IPS-NIHi7 (cell line): ENCODE results near the gene MRPS23.
A peak's percentile ranks its signal among the peaks of the same experiment; 100 is the strongest.

ENCODE experiments used
- DNase-seq: peaks from one replicate; pipeline ENCODE4 v3.0.0; 2012; ENCODE audit warnings: mixed read lengths; ENCODE audit errors: extremely low spot score

The MRPS23 gene

DNA sequence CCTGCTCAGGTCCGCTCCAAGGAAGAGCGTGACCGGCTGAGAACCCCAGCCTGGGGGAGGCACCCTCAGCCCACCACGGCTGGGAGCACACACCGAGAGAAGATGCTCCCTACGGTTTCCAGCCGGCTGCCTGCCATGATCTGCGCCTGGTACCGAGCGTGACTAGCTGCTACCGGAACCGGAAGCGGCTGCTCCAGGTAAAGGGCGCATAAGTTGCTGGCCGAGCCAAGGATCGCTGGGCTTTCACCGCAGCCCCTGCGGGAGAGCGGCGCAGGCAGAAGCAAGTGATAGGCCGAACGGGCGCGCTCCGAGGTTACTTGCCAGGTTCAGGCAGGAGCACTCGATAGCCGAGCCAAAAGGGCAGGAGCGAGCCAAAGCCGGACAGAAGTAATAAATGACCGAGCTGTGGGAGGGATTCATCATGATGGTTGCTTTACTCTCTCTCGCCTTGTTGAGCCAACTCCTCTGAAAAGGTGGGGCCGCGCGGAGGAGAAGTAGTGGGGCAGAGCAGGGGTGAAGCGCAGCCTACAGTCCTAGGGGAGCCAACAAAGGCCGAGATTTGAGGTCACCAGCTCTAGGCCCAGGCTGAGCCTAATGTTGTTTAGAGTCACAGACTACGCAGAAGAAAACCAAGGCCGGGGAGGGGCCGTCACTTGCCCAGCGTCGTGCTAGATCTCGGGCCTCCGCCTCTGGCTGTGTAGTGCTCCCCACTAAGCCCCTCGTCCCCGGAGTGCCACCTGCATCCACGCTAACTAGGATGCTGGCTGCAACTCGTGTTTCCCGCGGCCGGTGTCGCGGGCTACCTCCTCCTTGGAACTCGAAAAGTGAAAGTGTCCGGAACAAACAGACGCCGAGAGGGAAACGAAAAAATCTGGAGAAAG, at the start of gene MRPS23:
MRPS23 (minus strand) TSS at position 171 of the 881 bp plus-strand sequence; CDS start at position 137, 34 bp downstream.
- DNase-seq = peak; percentile 95

DNA sequence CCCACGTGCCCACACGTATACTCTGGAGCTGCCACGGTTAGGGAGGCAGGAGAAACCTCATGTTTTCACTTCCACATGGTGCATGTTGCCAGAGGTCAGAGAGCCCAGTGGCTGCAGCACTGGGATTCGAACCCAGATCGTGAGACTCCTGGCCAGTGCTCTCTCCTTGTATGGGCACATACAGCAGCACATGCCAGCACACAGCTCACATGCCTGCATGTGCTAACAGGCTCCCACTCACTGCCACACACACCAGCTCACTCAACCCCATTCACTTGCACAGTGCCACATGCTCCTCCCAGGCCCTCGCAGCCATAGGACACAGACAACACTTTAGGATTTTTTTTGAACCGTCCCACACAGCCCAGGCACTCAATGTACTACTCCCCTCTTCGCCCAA, 49.5 kb upstream of the MRPS23 start:
- no peak for DNase-seq

DNA sequence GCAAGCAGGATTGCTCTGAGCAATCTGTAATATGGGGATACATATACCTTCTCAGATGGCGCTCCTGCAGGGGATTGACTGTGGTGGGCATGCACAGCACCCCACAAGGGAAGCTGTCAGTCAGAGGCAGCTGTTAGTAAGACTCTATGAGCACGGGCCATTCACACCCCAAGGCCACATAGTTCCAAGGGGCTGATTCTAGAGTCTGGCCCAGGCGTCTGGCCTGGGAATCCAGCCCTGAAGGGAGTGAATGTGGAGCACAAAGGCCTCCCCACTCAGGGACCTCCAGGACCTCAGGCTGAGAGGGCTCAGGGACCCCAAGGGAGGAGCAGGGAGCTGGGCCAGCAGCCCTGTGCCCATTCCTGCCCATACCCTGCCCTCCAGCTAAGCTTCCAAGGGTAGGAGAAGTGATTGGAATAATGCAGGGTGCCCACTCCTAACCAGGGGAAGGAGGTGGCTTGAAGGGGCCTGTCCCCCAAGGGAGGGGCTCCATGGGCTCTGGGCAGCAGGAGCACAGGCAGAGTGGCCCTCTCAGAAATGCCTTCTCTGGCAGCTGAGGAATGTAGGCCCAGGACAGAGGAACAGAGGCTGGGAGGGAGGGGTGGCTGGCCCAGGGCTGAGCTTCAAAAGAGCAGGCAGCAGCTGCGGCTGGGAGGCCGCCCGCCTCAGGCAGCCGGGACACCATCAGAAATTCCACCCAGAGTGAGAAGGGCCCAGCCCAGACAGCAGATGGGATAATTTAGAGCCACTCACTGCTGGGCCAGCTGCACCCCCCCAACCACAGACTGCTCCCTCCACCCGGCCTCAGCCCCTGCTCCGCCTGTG, 48.9 kb upstream of the MRPS23 start:
- peak; percentile 82 for DNase-seq

DNA sequence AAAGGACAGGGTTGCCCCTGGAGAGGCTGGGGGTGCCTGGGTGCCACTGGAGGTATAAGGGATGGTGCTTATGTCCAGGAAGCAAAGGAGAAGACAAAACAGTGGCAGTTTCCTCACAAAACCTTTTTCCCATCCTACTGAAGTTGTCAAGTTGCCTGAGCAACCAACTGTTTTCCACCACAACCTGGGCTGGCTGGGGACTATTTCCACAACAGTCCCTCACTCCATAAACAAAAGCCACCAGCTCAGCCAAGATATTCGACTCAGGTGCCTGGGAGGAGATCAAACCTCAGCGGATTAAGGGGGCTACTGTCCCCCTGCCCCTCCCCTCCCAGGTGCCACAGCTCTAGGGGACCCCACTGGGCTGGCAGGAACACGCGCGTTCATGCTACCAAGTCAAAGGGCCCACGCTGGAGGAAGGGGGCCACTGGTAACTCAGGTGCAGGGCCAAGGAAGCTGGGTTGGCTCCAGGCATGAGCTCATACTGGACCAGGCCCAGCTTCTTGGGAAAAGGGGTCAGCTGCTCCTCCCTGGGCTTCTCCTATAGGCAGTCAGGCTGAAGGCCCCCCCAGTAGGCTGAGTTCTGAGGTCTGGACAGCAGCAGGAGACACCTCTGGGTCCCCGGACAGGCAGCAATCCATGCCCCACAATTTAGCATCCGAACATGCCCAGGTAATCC, 45.7 kb upstream of the MRPS23 start:
- no peak for DNase-seq

DNA sequence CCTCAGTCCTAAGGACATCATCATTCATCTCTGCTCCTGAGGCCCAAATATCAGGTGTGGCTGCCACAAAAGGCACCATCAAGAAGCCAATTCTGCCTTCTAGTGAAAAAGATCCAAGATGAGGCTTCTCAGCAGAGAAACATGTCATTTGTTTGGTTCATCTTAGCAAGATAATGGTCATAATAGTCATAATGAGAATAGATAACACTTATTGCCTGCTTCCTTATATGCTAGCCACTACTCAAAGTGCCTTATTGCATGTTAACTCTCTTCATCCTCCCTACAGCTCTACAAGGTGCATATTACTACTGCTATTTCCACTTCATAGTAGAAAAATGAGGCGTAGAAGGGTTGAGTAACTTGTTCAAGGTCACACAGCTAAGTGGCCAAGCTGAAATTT, 45.0 kb upstream of the MRPS23 start:
- DNase-seq = no peak

DNA sequence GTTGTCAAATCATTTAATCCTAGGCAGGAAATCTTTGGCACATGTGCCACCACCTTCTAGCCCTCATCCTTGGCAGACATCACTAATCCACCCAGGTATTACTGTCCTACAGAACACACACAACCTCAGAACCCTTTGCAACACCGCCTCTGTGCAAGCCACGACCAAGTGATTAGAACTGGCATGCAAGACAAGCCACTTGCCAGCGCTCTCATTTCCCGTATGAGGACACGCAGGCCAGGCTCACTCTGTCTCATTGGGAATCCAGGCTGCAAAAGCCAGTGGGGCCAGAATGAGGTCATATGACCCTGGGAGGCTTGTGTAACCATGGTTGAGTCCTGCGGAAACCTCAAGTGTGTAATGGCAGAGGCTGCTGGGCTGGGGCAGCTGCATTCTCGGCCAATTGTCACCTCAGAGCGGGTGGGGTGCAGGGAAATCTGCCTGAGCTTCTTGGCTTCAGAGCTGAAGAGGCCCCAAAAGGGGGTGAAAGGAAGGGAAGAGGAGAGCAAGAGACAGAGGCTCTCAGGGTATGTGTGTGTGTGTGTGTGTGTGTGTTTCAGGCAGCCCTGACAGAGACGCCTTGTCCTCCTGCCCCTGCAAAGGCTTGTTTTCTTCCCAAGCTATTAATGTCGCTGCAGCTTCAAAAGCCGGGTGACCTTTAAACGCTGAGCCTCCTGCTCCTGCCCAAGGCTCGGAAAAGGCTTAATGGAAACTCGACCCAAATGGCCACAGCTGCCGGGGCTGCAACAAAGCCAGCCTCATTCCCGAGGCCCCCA, 43.2 kb upstream of the MRPS23 start:
- peak; percentile 56 for DNase-seq

DNA sequence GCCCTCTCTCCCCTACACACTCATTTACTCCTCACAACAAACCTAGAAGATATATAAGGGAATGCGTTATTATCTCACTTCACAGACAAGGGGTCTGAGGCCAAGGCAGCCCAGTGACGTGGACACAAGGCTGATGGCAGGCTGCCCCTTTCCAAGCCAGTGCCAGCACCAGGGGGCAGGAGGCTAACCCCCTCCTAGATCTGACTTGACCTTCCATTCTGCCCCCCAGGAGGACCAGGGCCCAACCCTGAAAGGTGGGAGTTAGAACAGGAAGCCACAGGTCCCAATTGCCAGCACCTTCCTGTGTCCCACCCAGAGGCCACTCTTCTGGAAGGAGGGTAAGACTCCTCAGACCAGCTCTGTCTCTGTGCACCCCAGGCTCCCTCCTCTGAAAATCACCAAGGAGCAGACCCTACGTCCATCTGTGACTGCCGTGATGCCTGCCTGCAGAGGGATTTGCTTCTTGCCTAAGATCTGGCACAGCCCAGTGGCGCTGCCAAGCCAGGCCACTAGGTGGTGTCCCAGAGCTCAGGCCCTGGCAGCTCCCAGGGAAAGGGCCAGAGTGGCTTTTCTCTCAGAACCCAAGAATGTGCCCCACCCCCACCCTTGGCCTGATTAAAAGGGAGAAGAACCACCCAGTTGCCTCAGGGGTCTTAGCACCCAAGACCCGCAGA, 42.4 kb upstream of the MRPS23 start:
- peak; percentile 94 for DNase-seq

DNA sequence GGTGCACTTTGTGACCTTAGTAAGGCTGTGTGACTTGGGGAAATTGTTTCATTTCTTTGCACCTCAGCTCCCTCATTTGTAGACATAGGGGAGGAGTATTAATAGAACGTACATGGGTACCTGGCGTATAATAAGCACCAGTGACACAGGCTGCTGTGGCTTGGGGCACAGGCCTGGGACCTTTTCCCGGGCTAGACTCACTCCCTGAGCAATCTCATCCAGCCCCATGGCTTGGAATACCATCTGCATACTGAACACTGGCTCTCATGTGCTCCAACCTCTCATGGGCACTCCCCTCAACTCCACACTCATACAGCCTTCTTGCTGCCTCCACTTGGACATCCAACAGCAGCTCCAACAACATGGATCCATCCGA, 41.0 kb upstream of the MRPS23 start:
- no peak for DNase-seq

DNA sequence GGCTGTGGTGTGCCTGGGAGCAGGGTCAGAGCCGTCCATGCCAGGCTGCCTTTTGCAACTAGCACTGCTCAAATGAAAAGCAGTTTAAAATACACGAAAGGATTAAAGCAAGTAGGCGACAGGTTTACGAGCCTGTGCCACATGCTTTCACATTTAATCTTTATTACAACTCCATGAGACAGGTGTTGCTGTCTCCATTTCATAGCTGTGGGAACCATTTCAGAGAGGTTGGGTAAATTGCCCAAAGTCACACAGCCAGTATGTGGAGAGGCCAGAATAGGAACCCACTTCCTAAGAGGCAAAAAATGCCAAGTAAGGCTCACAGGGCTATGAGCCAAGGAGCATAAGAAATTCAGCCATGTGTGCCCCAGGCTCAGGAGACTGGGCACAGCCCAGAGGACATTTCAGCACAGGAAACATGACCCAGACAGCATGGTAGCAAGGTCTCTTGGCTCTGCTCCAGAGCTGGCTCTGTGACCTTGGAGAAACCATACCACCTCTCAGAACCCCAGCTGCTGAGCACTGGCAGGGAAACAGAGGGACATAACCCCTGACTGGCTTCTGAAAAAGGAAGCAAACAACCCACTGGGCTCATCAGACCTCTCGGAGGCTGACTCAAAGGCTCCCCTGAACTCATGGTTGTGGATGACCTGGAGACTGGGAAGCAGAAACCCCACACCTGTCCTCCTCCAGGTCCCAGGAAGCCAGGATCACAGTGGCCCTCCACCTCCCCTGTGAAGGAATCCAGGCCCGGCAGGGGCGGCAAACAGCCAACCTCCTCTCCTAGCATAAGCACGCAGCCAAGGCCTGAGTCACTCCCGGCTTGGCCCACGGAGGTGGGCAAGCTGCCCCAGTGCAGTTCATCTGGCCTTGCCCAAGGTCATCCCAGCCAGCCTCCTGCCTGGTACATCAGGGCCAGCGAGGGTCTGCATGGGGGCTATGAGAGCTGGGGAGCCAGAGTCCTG, 40.3 kb upstream of the MRPS23 start:
- no peak for DNase-seq

DNA sequence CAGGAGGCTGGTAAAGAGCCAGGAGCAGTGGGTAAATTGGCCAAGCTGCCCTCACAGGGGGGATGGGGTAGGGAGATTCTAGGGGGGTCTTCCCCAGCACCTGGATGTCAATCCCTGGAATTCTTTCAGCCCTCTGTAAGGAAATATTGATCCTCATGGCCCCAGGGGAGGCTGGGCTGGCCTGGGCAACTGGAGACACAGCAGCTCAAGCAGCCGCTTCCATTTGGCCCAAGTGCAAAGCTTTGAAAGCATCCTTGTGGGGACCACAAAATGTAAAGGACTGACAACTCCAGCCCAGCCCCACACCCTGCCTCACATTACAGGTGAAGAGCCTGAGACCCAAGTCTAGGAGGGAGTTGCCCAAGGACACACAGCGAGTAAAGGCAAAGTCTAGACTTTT, 39.4 kb upstream of the MRPS23 start:
- no peak for DNase-seq

DNA sequence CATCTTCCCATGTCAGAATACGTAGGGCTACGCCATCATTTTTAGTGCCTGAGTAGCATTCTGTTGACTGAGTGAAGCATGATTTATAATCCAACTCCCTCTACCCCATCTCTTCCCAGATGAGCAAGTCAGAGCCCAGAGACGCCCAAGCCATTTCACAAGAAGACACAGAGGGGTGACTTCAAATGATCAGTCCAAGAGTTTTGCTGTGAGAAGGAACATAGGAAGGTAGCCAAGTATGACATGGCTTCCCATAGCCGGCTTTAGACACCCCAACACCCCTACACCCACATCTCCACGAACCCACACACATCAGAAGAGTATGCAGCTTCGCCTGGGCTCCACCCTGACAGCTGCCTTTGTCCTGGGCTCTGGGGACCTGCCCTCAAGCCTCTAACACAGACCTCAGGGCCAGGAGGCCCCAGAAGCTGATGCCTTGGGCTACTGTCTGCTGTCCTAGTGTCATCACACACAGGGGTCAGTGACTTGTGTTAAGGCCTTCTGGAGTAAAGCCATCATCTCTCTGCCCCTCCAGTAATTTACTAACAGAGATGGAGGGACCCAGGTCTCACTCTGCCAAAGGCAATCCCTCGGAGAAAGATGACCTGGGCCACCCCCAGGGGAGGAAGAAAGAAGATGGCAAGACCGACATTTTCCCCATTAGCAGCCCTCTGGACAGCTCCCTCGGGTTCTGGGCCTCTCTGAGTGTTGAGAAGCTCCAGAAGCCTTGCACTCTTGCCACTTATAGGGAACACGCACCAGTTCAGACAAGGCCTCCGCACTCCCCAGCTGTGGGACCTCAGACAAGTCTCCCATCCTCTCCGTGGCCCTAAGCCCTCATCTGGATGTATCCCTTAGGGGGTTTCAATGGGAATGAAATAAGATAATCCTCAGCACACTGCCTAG, 38.7 kb upstream of the MRPS23 start:
- no peak for DNase-seq

DNA sequence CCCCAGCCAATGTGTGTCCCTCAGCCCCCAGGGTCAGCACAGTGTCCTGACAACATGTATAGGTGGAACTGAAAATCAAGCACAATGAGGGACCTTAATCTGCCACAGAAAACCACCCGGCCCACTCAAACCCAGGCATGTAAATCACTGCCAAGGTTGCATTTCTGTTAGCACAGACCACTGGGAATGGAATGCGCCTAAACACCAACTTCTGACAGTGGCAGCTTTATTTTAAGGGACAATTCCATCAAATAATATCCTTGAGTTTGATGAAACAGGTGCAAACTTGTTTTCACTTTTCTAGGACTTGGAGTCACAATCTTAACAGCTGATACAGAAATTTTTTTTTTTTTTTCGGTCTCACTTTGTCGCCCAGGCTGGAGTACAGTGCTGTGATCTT, 37.3 kb upstream of the MRPS23 start:
- DNase-seq = no peak

DNA sequence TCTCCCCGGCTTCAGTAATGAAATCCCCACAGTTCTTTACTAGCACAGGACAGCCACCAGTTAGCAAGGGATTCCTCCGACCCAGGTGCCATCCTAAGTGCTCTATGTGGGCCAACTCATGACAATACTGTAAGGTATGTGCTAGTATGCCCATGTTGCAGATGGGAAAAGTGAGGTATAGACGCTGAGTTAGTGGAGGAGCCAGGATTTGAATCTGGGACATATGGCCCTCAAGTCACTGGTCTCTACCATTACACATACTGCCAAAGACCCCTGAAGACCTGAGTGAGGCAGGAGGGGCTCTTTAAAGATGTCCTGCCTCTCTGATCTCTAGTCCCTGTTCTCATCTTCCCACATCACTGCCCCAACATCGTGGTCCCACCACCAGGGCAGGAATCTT, 36.2 kb upstream of the MRPS23 start:
- no peak for DNase-seq

DNA sequence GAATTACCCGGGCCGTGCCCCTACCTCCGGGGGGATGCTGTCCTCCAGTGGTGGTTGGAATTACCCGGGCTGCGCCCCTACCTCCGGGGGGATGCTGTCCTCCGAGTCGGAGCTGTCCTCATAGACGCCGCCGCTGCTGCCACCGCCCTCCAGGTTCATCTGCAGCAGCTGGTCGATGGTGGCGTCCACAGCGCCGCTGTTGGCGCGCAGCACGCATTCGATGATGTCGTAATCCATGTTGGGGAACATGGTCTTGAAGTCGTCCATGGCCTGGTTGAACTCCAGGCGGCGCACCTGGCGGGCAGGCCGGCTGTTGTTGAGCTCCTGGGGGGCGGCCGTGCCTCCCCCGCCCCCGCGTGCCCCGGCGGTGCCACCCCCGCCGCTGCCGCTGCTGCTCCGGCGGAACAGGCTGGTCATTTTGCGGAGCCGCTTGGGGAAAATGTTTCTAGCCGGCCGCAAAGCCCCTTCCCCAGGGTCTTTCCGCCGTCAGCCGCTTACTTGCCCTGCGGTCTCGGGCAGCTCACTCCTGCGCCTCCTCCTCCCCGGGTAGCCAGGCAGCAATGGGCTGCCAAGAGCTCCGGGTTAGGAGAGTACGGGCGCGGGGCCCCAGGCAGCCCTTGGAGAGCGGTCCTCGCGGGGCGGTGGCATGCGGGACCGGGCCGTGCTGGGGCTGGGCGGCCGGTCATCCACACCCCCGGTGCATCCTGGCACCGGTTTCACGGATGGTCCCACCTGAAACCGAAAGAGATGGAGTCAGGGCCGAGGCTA, 35.5 kb upstream of the MRPS23 start:
- no peak for DNase-seq

DNA sequence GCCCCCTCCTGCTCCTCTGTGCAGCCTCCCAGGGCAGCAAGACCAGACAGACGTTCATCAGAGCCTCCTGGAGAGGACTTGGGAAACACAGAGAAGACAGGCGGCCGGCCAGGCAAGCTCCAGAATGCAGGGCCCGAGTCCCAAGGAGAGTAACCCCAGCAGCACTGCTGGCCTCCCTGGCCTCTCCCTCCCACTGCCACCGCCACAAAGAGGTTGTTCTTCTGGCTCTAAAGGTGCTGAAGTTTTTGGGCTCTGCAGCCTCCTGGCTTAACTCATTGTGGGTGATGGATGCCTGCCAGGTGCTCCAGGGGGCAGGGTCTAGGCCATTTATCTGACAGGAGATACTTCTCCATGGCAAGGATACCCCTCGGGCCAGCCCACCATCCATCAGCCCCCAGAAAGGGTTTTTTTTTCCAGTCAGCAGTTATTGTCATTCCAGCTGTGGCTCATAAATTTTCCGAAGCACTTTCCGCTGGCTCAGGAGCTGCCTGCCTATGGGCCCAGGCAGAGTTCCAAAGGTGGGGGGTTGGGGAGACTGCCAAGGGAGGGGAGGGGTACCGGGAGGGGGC, 32.0 kb upstream of the MRPS23 start:
- DNase-seq = no peak

DNA sequence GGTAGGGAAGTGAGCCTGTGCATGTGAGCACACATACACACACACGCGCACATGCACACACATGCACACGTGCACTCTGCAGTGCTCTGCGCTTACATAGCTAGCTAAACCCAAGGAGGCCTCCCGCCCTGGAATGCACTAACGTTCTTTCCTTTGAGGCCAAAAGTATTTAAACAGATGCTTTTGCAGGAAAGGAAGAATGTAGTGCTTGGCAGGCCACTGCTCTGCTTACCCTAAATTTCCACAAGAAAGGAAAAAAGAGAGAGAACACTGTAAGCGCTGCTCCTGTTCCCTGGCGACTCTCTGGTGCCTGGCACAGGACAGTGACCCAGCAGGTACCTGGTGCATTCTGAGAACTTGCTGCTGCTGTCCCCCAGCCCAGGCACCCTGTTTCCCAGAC, 31.3 kb upstream of the MRPS23 start:
- no peak for DNase-seq

DNA sequence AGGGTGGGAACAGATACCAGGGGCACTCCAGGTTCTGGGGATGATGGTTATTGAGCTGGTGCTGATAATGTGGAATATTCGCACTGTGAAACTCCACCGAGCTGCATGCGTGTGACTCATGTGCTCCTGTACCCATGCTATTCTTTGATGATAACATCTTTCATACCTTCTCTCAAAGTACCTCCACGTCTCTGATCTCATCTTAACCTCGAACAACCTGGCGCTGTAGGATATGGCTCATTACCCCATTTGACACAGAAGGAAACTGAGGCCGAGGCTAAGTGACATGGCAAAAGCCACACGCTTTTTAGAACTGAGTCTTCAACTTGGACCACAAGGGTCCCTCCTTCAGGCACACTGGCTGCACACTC, 30.2 kb upstream of the MRPS23 start:
- DNase-seq = no peak
